ENCODE data around the gene NPC1L1.

NPC1L1 gene

DNA sequence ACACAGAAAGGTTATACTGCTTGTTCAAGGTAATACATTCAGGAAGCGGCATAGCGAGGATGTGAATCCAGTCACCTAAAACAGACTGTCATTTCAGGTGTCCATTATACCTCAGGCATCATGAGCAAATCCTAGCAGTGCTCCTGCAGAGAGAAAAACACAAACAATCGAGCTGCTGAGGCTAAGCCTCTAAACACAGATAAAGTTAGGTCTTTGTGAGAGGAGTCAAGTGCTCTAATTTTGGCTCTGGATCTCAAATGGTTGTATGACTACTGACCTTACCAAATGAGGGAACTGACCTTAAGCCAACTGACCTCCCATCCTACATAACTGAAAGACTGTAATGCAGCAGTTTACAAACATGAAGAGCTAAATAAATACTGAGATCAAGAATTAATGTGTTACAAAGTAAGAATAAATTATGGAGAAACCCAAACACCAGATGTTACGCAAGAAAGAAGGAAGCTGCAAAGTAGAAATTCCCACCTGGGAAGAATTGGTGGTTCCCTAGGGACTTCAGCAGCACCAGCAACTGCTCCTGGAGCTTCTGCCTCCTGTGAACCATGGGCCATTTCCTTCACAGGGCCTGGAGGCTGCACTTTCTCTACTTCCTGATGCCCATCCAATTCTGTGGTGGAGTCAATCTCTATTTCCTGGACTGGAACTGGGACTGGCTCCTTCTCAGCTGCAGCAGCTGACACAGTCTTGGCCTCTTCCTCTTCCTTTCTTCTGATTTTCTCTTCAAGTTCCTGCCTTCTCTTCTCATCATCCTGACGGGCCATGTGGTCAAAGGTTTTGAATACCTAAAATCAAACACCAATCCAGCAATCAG is 56.4 kb downstream of the NPC1L1 start:
- TF ChIP-seq, protein P1, sequence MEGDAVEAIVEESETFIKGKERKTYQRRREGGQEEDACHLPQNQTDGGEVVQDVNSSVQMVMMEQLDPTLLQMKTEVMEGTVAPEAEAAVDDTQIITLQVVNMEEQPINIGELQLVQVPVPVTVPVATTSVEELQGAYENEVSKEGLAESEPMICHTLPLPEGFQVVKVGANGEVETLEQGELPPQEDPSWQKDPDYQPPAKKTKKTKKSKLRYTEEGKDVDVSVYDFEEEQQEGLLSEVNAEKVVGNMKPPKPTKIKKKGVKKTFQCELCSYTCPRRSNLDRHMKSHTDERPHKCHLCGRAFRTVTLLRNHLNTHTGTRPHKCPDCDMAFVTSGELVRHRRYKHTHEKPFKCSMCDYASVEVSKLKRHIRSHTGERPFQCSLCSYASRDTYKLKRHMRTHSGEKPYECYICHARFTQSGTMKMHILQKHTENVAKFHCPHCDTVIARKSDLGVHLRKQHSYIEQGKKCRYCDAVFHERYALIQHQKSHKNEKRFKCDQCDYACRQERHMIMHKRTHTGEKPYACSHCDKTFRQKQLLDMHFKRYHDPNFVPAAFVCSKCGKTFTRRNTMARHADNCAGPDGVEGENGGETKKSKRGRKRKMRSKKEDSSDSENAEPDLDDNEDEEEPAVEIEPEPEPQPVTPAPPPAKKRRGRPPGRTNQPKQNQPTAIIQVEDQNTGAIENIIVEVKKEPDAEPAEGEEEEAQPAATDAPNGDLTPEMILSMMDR (IDR thresholded peaks at IDR 0.05; ENCODE audit: low read depth, low read length, poor library complexity, severe bottlenecking), result no peak
- no peak for TF ChIP-seq EZH2phosphoT487 (IDR thresholded peaks at IDR 0.05; ENCODE audit: borderline replicate concordance, low read length)
- H3K27ac ChIP-seq (ENCODE audit: low read depth, low read length), result no peak overlapping the region
- H3K4me3 ChIP-seq (ENCODE audit: low read length), result no peak overlapping the region
- H4K20me1 ChIP-seq (ENCODE audit: control insufficient read depth, insufficient read depth, low read depth, low read length), result peaks cover 15% of the 10 kb centered on the region; the same call in 1 of the 2 replicates
- H3K36me3 ChIP-seq (ENCODE audit: control insufficient read depth, low read length), result peaks cover 87% of the 10 kb centered on the region
- peaks cover 7% of the 10 kb centered on the region; the same call in 1 of the 2 replicates for H3F3A ChIP-seq (ENCODE audit: control insufficient read depth, insufficient read depth)
- H3K4me1 ChIP-seq (ENCODE audit: control insufficient read depth, low read length), result peaks cover 46% of the 10 kb centered on the region
- H3K9me3 ChIP-seq (ENCODE audit: control insufficient read depth, insufficient read depth, low read length), result peaks cover 9% of the 10 kb centered on the region; the same call in 1 of the 2 replicates
- no peaks in the 10 kb centered on the region for H3K9me2 ChIP-seq (replicated peaks; ENCODE audit: control insufficient read depth, low read length)
- H3K4me2 ChIP-seq (ENCODE audit: low read length), result no peak overlapping the region
- peaks cover 89% of the 10 kb centered on the region for H3K79me2 ChIP-seq (ENCODE audit: control insufficient read depth, low read length)
- H3K27me3 ChIP-seq (ENCODE audit: control insufficient read depth, low read length), result no peaks in the 10 kb centered on the region

DNA sequence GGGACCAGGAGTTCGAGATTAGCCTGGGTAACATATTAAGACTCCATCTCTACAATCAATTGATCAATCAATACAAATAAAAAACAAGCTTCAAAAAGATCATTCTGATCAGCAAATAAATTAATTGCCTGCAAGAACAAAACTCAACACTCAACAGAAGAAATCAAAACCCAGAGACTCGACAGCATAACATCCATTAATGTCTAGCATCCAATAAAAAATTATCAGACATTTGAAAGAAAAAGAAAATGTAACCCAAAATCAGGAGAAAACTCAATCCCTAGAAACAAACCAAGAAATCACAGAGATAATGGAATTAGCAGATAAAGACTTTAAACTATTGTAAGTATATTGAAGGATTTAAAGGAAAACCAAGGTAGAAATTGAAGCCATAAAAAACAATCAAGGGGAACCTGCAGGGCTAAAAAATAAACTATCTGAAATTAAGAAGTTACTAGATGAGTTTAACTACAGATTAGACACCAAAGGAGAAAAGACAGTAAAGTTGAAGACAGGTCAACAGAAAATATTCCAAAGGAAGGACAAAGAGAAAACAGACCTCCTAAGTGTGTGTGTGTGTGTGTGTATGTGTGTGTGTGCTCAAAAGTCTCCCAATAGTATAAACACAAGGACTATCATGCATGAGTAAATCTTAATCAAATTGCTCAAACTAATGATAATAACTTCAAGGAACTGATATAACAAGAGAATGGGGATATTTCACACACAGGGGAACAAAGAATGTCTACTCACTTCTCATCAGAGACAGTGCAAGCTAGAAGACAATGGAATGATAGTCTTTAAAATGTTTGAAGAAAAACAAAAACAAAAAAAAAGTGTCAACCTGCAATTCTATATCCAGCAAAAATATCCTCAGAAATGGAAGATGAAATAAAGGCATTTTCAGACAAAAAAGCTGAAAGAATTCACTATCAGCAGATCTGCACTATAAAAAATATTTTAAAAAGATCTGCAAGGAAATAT is 58.3 kb downstream of the NPC1L1 start:
- H3K36me3 ChIP-seq (ENCODE audit: control insufficient read depth, low read length), result peaks cover 92% of the 10 kb centered on the region
- 0 out of 2 replicates have a peak, but pooled peaks cover 7% of the 10 kb centered on the region for H4K20me1 ChIP-seq (ENCODE audit: control insufficient read depth, insufficient read depth, low read depth, low read length)
- peaks cover 29% of the 10 kb centered on the region for H3K4me1 ChIP-seq (ENCODE audit: control insufficient read depth, low read length)
- peaks cover 9% of the 10 kb centered on the region; the same call in 1 of the 2 replicates for H3K9me3 ChIP-seq (ENCODE audit: control insufficient read depth, insufficient read depth, low read length)
- peaks cover 16% of the 10 kb centered on the region; the same call in 1 of the 2 replicates for H3F3A ChIP-seq (ENCODE audit: control insufficient read depth, insufficient read depth)
- no peak overlapping the region for H3K4me2 ChIP-seq (ENCODE audit: low read length)
- no peaks in the 10 kb centered on the region for H3K9me2 ChIP-seq (replicated peaks; ENCODE audit: control insufficient read depth, low read length)
- no peaks in the 10 kb centered on the region for H3K27me3 ChIP-seq (ENCODE audit: control insufficient read depth, low read length)
- TF ChIP-seq, protein P1 (IDR thresholded peaks at IDR 0.05; ENCODE audit: low read depth, low read length, poor library complexity, severe bottlenecking), result no peak
- no peak for TF ChIP-seq EZH2phosphoT487 (IDR thresholded peaks at IDR 0.05; ENCODE audit: borderline replicate concordance, low read length)
- H3K79me2 ChIP-seq (ENCODE audit: control insufficient read depth, low read length), result peaks cover 72% of the 10 kb centered on the region
- no peak overlapping the region for H3K27ac ChIP-seq (ENCODE audit: low read depth, low read length)
- no peak overlapping the region for H3K4me3 ChIP-seq (ENCODE audit: low read length)

DNA sequence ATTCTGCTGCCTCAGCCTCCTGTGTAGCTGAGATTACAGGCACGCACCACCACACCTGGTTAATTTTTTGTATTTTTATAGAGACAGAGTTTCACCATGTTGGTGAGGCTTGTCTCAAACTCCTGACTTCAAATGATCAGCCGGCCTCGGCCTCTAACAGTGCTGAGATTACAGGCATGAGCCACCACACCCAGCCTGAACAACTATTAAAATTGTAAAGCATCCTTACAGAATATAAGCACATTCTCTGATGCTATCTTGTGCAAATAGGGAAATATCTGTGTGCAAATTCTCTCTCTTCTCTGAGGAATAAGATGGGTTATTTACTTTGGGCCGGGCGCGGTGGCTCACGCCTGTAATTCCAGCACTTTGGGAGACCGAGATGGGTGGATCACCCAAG is 63.2 kb downstream of the NPC1L1 start:
- H3K9me2 ChIP-seq (replicated peaks; ENCODE audit: control insufficient read depth, low read length), result no peaks in the 10 kb centered on the region
- peaks cover 47% of the 10 kb centered on the region for H3K4me1 ChIP-seq (ENCODE audit: control insufficient read depth, low read length)
- H3K36me3 ChIP-seq (ENCODE audit: control insufficient read depth, low read length), result peaks cover 90% of the 10 kb centered on the region
- peaks cover 67% of the 10 kb centered on the region for H3K79me2 ChIP-seq (ENCODE audit: control insufficient read depth, low read length)
- no peak overlapping the region for H3K4me2 ChIP-seq (ENCODE audit: low read length)
- no peaks in the 10 kb centered on the region for H3K27me3 ChIP-seq (ENCODE audit: control insufficient read depth, low read length)
- H3F3A ChIP-seq (ENCODE audit: control insufficient read depth, insufficient read depth), result peaks cover 20% of the 10 kb centered on the region; the same call in 1 of the 2 replicates
- H4K20me1 ChIP-seq (ENCODE audit: control insufficient read depth, insufficient read depth, low read depth, low read length), result no peaks in the 10 kb centered on the region
- no peak for TF ChIP-seq EZH2phosphoT487 (IDR thresholded peaks at IDR 0.05; ENCODE audit: borderline replicate concordance, low read length)
- TF ChIP-seq, protein P1 (IDR thresholded peaks at IDR 0.05; ENCODE audit: low read depth, low read length, poor library complexity, severe bottlenecking), result no peak
- H3K4me3 ChIP-seq (ENCODE audit: low read length), result no peak overlapping the region
- no peak overlapping the region for H3K27ac ChIP-seq (ENCODE audit: low read depth, low read length)
- no peaks in the 10 kb centered on the region for H3K9me3 ChIP-seq (ENCODE audit: control insufficient read depth, insufficient read depth, low read length)

Measured in DOHH2 (cell line).